Activated naive CD8-positive, alpha-beta T cell (primary cell): ENCODE data around the gene ARFGEF3.

Experiments
- H3K27ac Mint-ChIP-seq: one replicate; pipeline ENCODE4 v1.8.0; 2021; ENCODE audit warnings: mixed read lengths
- H3K27me3 Mint-ChIP-seq: one replicate; pipeline ENCODE4 v1.8.0; 2021; ENCODE audit warnings: mixed read lengths
- H3K36me3 Mint-ChIP-seq: one replicate; pipeline ENCODE4 v1.8.0; 2021; ENCODE audit warnings: mixed read lengths
- H3K4me1 Mint-ChIP-seq: one replicate; pipeline ENCODE4 v1.8.0; 2021; ENCODE audit warnings: low read depth, mixed read lengths
- H3K4me3 Mint-ChIP-seq: one replicate; pipeline ENCODE4 v1.8.0; 2021; ENCODE audit warnings: mild to moderate bottlenecking, mixed read lengths
- H3K9me3 Mint-ChIP-seq: one replicate; pipeline ENCODE4 v1.8.0; 2021; ENCODE audit warnings: low read depth, mixed read lengths

The ARFGEF3 gene

GRCh38 chr6:138238368-138238767 lies 76.6 kb downstream of the ARFGEF3 start:
- peaks cover 4% of the 10 kb centered on the region for H3K27me3 Mint-ChIP-seq

DNA sequence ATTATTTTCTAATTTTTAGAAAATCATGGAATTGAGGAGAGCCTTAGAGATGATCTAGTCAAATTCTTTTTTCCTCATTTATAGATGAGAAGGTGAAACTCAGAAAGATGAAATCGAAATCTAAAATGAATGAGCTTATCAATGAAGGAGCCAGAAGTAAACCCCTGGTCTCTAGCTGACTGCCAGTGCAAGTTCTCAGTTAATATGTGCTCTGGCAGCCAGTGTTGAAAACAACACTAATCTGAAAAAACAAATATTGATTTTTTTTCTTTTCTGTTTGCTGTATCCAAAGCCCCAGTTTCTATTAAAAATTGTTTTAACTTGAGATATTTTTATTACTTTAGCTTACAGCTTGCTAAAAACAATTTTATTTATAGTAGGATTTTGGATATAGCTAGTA lies 78.0 kb downstream of the ARFGEF3 start:
- Mint-ChIP-seq H3K9me3 (no peaks in the 10 kb centered on the region), H3K27ac (no peak overlapping the region), H3K27me3 (peaks cover 7% of the 10 kb centered on the region), H3K4me3 (no peak overlapping the region), H3K4me1 (no peaks in the 10 kb centered on the region), H3K36me3 (no peaks in the 10 kb centered on the region)

More at GRCh38 chr6:138238368-138238767, 76.6 kb downstream of the ARFGEF3 start:
- Mint-ChIP-seq H3K36me3 (no peaks in the 10 kb centered on the region), H3K27ac (no peak overlapping the region), H3K9me3 (no peaks in the 10 kb centered on the region), H3K4me3 (no peak overlapping the region), H3K4me1 (no peaks in the 10 kb centered on the region)

- Mint-ChIP-seq H3K9me3 (no peaks in the 10 kb centered on the region), H3K36me3 (no peaks in the 10 kb centered on the region), H3K4me1 (no peaks in the 10 kb centered on the region), H3K27me3 (peaks cover 7% of the 10 kb centered on the region), H3K4me3 (no peak overlapping the region), H3K27ac (no peak overlapping the region)
Measured at GRCh38 chr6:138240476-138241245, 78.9 kb downstream of the ARFGEF3 start.

DNA sequence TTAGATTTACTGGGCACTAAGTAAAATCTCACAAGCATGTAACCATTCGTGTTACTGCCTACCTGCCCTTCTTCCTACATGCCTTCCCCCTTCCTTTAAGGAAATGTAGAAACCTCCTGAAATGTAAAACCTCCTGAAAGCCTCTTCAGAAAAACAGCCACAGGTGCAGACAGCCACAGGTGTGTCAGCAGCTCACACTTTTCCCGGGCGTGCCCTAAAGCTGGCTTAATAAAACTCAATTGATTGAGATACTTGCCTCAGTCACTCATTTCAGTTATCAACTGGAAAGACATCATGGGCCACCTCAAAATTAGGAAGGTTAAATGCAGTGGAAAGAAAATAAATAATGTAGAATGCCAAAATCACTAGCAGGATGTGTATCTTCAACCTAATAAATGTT lies 79.6 kb downstream of the ARFGEF3 start:
- H3K4me1 Mint-ChIP-seq: no peaks in the 10 kb centered on the region
- no peaks in the 10 kb centered on the region for H3K36me3 Mint-ChIP-seq
- H3K9me3 Mint-ChIP-seq: no peaks in the 10 kb centered on the region
- no peak overlapping the region for H3K27ac Mint-ChIP-seq
- H3K4me3 Mint-ChIP-seq: no peak overlapping the region
- peaks cover 7% of the 10 kb centered on the region for H3K27me3 Mint-ChIP-seq

DNA sequence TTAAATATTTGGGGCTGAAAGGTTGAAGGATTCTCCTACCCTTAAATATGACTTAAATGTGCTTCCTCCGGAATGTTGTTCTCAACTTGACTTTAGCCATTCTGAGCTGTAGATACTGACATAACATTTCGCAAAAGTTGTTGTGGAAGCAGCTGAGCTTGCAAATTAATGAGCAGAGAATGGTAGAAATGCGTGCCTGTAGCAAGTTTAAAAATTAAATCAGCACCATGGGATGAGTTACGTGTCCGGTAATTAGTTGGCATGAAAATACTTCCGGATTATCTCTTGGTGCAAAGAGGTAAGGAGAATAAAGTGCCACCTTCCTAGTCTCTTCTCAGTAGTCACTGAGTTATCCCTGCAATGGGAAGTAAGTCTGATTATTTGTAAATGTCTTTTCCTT lies 80.2 kb downstream of the ARFGEF3 start:
- no peak overlapping the region for H3K4me3 Mint-ChIP-seq
- no peaks in the 10 kb centered on the region for H3K36me3 Mint-ChIP-seq
- H3K27ac Mint-ChIP-seq: no peak overlapping the region
- no peaks in the 10 kb centered on the region for H3K4me1 Mint-ChIP-seq
- peaks cover 7% of the 10 kb centered on the region for H3K27me3 Mint-ChIP-seq
- H3K9me3 Mint-ChIP-seq: no peaks in the 10 kb centered on the region

DNA sequence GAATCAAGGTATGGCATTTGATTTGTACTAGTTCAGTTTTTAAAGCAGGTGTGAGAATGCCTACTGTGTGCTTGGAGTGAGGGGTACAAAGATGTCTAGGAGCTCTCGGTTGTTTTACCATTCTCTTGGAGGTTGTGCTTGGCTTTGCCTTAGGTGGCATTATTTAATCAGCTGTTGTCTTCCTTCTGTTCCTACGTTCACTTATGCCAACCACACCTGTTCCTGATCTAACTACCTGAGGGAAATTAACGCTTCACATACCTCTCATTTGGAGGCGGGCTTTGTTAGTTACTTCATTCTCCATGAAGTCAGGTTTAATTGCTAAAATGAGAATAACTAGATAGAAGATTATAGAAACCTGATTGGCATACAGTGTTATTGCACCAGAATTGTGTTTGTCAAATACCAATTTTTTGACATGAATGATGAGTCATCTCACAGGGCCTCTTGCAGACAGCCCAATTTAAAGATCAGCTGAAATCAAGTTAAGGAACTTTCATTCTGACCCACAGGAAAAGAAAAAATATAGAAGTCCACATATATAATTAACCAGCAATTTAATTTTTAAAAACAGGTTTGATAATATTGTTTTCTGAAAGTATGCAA lies 81.4 kb downstream of the ARFGEF3 start:
- Mint-ChIP-seq H3K27me3 (peaks cover 7% of the 10 kb centered on the region), H3K9me3 (no peaks in the 10 kb centered on the region), H3K27ac (no peak overlapping the region), H3K36me3 (no peaks in the 10 kb centered on the region), H3K4me1 (no peaks in the 10 kb centered on the region), H3K4me3 (no peak overlapping the region)

GRCh38 chr6:138245751-138246150 lies 84.0 kb downstream of the ARFGEF3 start:
- H3K27ac Mint-ChIP-seq: no peak overlapping the region
- no peaks in the 10 kb centered on the region for H3K36me3 Mint-ChIP-seq
- peaks cover 7% of the 10 kb centered on the region for H3K27me3 Mint-ChIP-seq
- no peaks in the 10 kb centered on the region for H3K9me3 Mint-ChIP-seq
- no peak overlapping the region for H3K4me3 Mint-ChIP-seq
- H3K4me1 Mint-ChIP-seq: no peaks in the 10 kb centered on the region

GRCh38 chr6:138246650-138247440 lies 85.1 kb downstream of the ARFGEF3 start:
- Mint-ChIP-seq H3K4me1 (no peaks in the 10 kb centered on the region), H3K27me3 (peaks cover 4% of the 10 kb centered on the region), H3K9me3 (no peaks in the 10 kb centered on the region), H3K4me3 (no peak overlapping the region), H3K27ac (no peak overlapping the region), H3K36me3 (no peaks in the 10 kb centered on the region)

DNA sequence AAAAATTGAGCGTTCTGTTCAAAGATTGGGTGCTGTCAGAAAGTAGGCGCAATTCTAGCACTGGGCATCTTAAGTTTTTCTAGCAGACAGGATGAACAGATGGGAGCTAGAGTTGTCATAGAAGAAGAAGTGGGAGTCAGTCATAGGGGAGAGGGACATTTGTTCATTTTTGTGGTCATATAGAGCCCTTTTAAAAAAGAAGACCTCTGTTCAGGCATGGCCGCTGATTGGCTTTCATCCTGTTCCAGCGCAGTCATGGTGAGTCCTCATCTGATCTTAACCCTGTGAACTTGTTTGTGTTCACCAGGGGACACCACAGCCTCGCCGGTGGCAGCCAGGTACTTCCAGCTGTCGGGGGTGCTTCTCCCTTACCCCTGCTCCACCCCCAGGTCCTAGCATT lies 86.3 kb downstream of the ARFGEF3 start:
- Mint-ChIP-seq H3K27me3 (peaks cover 5% of the 10 kb centered on the region), H3K9me3 (no peaks in the 10 kb centered on the region), H3K36me3 (no peaks in the 10 kb centered on the region), H3K4me1 (no peaks in the 10 kb centered on the region), H3K4me3 (no peak overlapping the region), H3K27ac (no peak overlapping the region)

DNA sequence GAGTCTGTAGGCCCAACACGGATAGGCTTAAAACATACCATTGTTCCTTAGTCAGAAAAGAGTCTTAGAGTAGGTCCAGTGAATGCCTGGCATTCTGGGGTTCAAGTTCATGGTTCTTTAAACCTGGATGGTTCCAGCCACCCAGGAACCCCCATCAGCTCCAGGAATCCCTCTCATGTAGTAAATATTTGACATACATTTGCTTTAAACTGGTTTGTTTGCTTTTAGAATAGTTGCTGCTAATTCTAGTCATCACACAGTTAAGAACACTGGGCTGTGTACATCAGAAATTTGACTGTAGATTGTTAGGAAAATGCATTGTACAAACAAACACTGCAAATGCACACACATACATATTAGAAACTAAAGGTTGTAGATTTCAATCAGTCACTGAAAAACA lies 87.1 kb downstream of the ARFGEF3 start:
- Mint-ChIP-seq H3K9me3 (no peaks in the 10 kb centered on the region), H3K36me3 (no peaks in the 10 kb centered on the region), H3K27ac (no peak overlapping the region), H3K4me1 (no peaks in the 10 kb centered on the region), H3K27me3 (peaks cover 4% of the 10 kb centered on the region), H3K4me3 (no peak overlapping the region)

- no peaks in the 10 kb centered on the region for H3K36me3 Mint-ChIP-seq
- no peaks in the 10 kb centered on the region for H3K9me3 Mint-ChIP-seq
- peaks cover 2% of the 10 kb centered on the region for H3K27me3 Mint-ChIP-seq
- H3K4me1 Mint-ChIP-seq: no peaks in the 10 kb centered on the region
- no peak overlapping the region for H3K4me3 Mint-ChIP-seq
- no peak overlapping the region for H3K27ac Mint-ChIP-seq
Measured at GRCh38 chr6:138250053-138250452, 88.3 kb downstream of the ARFGEF3 start.

- no peaks in the 10 kb centered on the region for H3K9me3 Mint-ChIP-seq
- no peak overlapping the region for H3K27ac Mint-ChIP-seq
- H3K27me3 Mint-ChIP-seq: peaks cover 2% of the 10 kb centered on the region
- no peaks in the 10 kb centered on the region for H3K4me1 Mint-ChIP-seq
- H3K4me3 Mint-ChIP-seq: no peak overlapping the region
- H3K36me3 Mint-ChIP-seq: no peaks in the 10 kb centered on the region
Measured at GRCh38 chr6:138250513-138251247, 88.9 kb downstream of the ARFGEF3 start.

- Mint-ChIP-seq H3K9me3 (no peaks in the 10 kb centered on the region), H3K36me3 (no peaks in the 10 kb centered on the region), H3K4me3 (no peak overlapping the region), H3K4me1 (no peaks in the 10 kb centered on the region), H3K27me3 (peaks cover 4% of the 10 kb centered on the region), H3K27ac (no peak overlapping the region)
Measured at GRCh38 chr6:138253731-138254130, 92.0 kb downstream of the ARFGEF3 start.

- H3K36me3 Mint-ChIP-seq: no peaks in the 10 kb centered on the region
- H3K27me3 Mint-ChIP-seq: peaks cover 4% of the 10 kb centered on the region
- no peaks in the 10 kb centered on the region for H3K4me1 Mint-ChIP-seq
- no peak overlapping the region for H3K4me3 Mint-ChIP-seq
- H3K27ac Mint-ChIP-seq: no peak overlapping the region
- no peaks in the 10 kb centered on the region for H3K9me3 Mint-ChIP-seq
Measured at GRCh38 chr6:138255443-138255842, 93.7 kb downstream of the ARFGEF3 start.

DNA sequence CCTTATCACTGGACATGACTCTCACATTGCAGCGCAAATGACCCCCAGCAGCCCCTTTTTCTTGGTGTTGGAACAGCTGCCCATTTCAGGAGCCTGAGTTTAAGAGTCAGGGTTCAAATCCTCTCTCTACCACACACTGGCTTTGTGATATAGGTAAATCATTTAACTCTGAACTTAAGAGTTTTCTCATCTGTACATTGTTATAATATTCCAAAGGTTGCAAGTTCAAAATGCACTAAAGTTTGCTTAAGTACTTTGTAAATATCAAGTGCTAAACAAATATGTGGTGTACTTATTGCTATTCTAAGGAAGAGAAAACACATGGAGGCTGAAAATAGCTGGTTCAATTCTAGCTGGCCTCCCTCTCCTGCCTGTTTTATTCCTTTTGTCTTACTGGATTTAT lies 95.9 kb downstream of the ARFGEF3 start:
- Mint-ChIP-seq H3K27ac (no peak overlapping the region), H3K36me3 (no peaks in the 10 kb centered on the region), H3K4me1 (no peaks in the 10 kb centered on the region), H3K9me3 (no peaks in the 10 kb centered on the region), H3K4me3 (no peak overlapping the region), H3K27me3 (peaks cover 6% of the 10 kb centered on the region)
